NCI-H82 (cell line): Measurements from ENCODE around the gene CPSF4.
A peak's percentile ranks its signal among the peaks of the same experiment; 100 is the strongest.

ENCODE experiments used
- DNase-seq: peaks from one replicate; lab custom pipeline; 2025; lab: John Stamatoyannopoulos, UW

Gene CPSF4

DNA sequence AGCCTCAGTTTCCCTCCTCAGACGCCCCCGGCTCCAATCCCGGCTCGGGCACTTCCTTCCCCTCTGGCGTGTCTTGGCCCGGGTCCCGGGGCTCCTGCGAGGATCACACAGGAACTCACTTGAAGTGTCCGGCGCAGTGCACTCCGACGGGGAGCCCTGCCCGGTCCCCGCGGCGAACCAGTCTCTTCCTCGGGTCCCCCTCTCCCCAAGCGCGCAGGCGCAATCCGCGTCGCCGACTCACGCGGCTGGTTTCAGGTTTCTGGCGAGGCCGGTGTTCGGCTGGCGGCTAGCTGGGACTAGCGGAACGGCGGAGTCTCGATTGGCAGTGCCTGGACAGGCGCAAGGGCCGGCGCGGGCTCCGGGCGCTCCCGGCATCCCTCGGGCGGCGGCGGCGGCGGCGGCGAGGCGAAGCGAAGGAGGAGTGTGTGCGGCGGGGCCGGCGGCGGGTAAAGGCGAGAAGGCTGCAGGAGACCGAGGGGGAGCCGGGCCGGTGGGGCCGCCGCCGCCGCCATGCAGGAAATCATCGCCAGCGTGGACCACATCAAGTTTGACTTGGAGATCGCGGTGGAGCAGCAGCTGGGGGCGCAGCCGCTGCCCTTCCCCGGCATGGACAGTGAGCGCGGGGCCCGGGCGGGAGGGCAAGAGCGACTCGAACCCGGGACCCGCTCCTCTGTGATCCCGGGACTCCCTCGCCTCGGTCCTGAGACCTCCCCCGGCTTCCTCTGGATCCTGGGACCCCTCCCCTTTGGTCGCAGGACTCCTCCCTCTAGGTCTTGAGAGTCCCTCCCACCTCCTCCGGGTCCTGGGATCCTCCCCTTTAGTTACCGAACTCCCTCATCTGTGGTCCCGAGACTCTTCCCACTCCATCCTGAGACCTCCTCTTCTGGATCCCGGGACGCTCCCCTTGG is at the start of gene CPSF4, which contains the start of gene PTCD1:
TSS of gene CPSF4 (plus strand) at position 371 of the 908 bp plus-strand sequence. CDS start at position 511, 140 bp downstream.
TSS of gene PTCD1 (minus strand) at position 226 of the 908 bp plus-strand sequence. CDS start 3,556 bp downstream, outside the sequence.
- peak; percentile 95 for DNase-seq

DNA sequence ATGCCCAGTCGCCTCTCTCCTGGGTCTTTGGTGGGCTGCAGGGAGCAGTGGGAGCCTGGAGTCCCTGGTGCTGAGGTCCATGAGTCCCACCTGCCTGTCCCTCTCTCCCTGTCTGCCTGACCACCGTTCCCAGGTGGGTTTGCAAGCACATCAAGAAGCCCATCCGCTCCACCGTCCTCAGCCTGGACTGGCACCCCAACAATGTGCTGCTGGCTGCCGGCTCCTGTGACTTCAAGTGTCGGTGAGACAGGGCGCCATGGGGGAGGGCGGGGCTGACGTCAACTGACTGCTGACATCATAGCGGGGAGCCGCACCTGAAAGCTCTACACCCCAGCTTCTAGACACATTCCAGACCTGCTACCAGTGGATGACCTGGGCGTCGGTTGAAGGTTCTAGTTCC is 49.0 kb upstream of the CPSF4 start:
- no peak for DNase-seq

DNA sequence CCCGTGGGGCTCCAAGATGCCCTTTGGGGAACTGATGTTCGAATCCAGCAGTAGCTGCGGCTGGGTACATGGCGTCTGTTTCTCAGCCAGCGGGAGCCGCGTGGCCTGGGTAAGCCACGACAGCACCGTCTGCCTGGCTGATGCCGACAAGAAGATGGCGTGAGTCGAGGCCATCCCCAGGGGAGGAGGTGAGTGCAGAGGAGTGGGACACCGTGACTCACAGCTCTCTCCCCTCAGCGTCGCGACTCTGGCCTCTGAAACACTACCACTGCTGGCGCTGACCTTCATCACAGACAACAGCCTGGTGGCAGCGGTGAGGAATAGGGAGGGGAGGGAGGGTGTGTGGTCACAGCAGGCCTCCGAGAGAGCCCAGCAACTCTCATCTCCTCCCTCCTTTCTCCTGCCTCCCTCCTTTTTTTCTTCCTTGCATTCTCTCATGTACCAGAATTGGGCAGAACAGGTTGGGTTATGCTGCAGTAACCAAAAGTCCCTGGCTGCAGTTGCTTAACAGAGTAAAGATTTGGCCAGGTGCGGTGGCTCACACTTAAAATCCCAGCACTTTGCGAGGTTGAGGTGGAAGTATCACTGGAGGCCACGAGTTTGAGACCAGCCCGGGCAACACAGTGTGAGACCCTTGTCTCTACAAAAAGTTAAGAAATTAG is 47.7 kb upstream of the CPSF4 start:
- peak; percentile 19 for DNase-seq

DNA sequence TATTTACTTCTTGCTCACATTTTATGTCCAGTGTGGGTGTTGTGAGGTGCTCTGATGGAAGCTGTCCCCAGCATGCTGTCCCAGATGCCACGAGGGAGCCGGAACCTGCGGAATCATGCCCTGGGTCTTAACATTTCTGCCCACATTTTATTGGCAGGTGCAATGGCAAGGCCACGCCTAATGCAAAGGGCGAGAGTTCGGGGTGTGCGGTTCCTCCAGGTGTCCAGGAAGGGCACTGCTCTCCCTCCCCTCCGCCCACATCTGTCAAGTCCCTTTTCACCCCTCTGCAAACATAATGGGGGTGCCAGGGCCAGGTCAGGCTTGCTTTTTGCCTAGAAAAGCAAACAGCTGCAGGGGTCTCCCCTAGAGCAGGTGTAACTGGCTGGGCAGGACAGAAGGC is 46.7 kb upstream of the CPSF4 start:
- no peak for DNase-seq

DNA sequence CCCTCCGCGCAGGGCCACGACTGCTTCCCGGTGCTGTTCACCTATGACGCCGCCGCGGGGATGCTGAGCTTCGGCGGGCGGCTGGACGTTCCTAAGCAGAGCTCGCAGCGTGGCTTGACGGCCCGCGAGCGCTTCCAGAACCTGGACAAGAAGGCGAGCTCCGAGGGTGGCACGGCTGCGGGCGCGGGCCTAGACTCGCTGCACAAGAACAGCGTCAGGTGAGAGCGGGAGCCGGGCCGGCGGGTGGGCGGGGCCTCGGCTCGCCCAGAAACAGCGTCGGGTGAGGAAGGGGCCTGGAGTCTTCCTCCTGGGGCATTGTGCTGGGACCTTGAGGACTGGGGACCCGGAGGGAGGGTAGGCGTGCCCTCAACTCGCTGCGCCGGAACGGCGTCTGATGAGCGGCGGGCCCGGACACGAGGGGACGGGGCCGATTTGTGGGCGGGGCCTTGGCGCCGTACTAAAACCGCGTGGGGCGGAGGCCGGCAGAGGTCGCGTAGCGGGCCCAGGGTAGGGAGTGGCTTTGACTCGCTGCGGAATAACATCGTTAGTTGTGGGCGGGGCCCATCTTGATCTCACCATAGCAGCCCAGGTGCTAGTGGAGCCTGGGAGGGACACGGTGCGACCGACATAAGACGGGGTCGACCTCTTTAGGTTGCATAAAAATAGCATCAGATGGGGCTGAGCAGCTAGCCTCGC is 45.9 kb upstream of the CPSF4 start:
- peak; percentile 95 for DNase-seq

DNA sequence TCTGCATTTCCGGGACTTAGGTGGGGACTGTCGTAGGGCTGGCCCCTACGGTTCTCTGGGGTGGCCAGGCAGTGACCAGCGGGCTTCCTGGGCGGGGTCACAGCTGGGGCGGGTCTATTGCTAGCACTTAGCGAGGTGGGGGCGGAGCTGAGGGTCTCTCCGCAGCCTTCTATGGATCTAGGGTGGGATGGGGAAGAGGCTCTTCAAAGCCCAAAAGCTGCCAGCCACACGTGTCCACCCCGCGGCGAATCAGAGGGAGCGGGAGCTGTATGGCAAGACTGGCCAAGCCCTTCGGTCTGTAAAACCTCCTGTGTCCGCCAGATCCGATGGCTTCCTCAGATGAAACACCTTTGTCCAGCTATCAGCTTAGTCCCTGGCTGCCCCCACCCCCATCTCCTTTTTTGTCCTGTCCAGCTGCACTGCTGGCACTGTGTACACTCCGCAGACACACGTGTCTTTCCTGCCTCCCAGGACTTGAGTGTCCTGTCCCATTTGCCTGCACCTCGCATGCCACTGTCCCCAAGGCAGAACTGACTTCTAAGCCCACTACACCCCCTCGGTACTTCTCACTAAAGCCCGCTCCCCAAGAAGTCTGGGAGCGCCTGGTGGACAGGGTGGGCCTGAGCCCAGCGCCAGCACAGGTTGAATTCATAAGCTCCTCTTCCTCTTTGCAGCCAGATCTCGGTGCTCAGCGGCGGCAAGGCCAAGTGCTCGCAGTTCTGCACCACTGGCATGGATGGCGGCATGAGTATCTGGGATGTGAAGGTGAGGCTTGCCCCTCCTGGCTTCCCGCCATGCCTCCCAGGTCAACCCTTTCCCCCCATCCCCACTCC is 45.2 kb upstream of the CPSF4 start:
- DNase-seq, result peak; percentile 93

DNA sequence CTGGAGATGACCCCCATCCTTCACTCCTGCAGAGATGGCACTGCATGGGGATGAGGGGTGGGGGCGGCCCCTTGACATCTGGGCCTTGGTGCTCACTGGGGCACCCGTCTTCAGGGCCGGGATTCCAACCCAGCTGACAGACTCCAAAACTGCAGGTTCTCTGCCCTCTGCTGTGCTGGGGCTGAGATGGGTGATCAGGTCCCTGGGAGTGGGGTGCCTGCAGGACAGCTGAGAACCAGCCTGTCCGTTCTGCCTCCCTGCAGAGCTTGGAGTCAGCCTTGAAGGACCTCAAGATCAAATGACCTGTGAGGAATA is 44.6 kb upstream of the CPSF4 start:
- DNase-seq, result no peak

DNA sequence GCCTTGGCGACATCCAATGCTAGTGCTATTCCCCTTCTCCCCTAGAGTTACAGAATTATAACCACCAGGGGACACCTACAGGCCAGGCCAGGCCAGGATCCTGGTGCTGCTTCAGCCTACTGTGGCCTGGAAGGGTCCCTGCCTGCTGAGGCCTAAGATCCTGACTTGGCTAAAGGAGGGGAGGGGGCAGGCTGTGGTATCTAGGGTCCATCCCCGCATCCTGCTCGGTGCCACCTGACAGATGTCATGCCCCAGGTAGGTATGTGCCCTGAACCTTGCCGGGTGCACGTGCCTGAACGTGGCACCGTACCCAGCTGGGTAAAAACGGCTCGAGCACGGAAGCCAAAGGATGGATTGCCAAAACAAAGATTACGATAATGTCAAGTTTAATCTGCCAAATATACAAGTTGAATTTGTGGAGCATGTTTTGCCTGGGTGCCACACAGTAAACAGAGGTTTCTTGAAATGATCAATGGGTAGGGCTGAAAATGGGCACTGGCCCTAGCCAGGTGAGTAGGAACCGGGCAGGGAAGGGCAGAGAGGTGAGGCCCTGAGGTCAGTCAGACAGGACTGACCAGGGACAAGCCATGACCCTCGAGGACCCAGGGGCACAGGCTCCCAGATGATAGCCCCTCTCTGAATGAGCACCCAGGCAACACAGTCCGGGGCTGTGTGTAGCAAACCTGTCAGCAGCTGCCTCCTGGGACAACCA is 43.0 kb upstream of the CPSF4 start:
- no peak for DNase-seq

GRCh38 chr7:99396418-99397296 is 42.1 kb upstream of the CPSF4 start:
- DNase-seq, result no peak

GRCh38 chr7:99397297-99397983 is 41.3 kb upstream of the CPSF4 start:
- DNase-seq, result no peak

DNA sequence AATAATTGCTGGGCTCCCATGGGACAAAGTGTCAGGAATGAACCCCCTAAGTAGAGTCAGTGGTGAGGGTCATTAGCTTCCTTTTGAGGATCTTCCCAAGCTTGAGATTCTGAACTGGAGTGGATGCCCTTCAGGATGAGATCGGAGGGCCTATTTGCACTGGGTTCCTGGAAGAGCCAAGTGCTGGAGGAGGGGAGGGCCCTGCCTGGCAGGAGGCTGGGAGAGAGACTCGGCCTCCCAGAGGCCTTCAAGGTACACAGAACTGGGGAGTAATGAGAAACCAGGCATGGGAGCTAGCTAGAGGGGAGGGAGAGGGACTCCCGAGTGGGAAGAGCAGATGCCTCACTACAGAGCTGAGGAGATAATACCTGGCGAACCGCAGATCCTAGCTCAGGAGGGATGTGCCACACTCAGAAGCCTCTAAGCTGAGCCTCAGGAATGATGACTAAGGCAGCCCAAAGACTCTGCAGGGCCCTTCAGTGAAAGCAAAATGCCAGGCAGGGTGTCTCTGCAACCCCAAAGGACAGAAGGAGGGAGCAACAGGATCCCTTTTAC is 39.8 kb upstream of the CPSF4 start:
- no peak for DNase-seq

DNA sequence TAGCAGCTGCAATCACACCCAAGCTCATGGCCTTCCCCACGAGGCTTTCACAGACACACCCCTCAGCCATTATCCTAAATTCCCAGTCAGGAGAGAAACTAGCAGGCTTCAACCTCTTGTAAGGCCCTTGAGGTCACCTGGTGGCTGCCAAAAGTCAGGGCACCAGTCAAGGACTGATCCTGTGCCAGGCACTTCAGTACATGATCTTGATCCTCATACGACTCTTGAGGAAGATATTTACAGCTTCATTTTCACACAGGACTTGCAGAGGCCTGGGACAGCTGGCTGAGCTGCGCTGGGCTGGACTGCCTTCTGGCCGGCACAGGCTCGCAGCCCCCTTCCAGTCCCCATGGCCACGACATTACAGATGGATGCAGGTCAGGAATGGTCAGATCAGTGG is 39.1 kb upstream of the CPSF4 start:
- DNase-seq, result no peak

DNA sequence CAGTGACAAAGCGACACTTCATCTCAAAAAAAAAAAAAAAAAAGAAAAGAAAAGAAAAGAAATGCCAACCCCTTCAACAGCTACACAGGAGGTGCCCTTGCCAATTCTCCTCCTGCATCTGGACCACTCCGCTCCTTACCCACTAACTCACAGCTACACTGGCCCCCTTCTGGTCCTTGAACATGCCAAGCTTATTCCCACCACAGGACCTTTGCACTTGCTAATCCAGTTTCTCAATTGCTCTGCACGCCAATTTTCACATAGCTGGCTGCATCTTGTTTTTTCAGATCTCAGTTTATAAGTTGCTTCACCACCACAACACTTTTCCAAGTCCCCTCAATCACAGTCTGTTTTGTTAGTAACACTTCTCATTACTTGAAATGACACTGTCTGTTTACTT is 35.9 kb upstream of the CPSF4 start:
- no peak for DNase-seq

GRCh38 chr7:99403764-99404163 is 35.0 kb upstream of the CPSF4 start:
- DNase-seq, result no peak

- DNase-seq, result no peak
These were observed 34.3 kb upstream of the CPSF4 start for GRCh38 chr7:99404235-99404976.

DNA sequence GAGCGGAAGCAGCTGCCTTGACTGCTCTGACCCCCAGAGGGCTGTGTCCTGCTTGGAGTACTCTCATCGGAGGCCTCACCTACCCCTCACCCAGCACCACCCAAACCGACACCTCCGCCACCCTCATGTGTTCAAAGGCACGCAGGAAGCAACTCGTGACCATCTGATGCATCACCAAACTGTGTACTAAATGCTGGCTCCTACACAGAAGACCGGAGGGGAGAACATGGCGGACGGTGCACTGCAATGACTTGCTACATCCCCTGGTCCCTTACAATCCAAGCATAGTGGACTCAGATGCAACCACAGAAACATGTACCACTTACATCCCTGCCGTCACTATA is 33.8 kb upstream of the CPSF4 start:
- no peak for DNase-seq

DNA sequence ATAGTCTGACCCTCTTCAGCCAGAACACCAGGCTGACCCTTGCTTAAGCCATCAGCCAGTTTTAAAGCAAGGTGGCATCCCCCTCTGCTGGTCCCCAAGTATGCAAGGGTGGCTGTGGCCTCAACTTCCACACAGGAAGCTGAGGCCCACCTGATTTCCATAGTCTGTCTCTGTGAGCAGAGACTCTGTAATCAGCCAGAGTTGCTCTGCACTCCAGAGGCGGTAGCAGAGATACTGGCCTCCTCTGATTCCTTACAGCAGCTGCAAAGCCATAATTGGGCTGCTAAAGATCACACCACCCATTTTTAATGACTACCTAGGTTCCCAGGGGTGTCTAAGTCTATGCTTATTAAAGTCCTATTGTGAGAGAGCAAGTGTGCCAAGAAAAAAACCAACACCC is 32.2 kb upstream of the CPSF4 start:
- DNase-seq, result no peak

DNA sequence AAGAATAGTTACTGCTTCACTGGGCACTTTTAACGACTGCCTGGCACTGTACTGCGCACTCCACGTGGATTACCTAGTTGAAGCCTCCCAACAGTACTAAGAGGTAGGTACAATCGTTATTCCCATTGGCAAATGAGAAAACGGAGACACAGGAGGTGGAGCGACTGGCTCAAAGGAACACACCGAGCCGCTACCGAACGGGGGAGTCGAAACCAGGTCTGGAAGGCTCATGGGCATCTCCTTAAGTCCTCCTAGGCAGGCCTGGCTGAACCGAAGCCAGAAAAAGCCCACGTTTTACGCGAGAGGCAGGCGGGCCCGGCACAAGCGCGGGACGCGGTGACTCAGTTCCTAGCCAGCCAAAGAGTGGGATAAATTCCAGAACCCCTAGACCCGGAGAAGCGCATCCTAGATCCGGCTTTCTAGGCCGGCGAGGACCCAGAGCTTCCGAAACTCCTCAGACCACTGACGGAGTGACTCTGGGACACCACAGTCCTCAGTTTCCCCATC is 30.8 kb upstream of the CPSF4 start:
- DNase-seq, result peak; percentile 53
